A673 (cell line): ENCODE data around the gene TOX4. TPM values are rescaled to one million over a fixed set of nuclear protein-coding genes. Genes with fewer than 3 reads are reported as not detected.

Experiments used
- BruUV-seq: library from RNA; stranded (reverse); fragments of 400-500 nt; replicated peaks from 2 replicates; lab custom pipeline; 2021; lab: Mats Ljungman, UMichigan
- CTCF ChIA-PET: fragments of 300-600 bp; sonication (Branson Sonifier 250); formaldehyde crosslinking; loops from one replicate; lab custom pipeline; 2022; ENCODE audit warnings: antibody characterized with exemption; lab: Charles Lee
- POLR2A ChIA-PET: fragments of 300-600 bp; sonication (Branson Sonifier 250); formaldehyde crosslinking; loops from one replicate; lab custom pipeline; 2022; ENCODE audit warnings: antibody characterized with exemption; ENCODE audit not compliant: low non-redundant PET; lab: Charles Lee
- DNase-seq: peaks from one replicate; pipeline ENCODE4 v3.0.0-alpha.2; 2015; ENCODE audit warnings: low spot score
- H3K27ac ChIP-seq: fragments of 200-600 bp; sonication (generic); 2 replicates; pipeline ENCODE4 v1.5.1; 2016; ENCODE audit warnings: mixed run types, low read depth, mild to moderate bottlenecking, mixed read lengths, antibody characterized with exemption, low read length; ENCODE audit not compliant: poor library complexity, severe bottlenecking
- H3K27me3 ChIP-seq: fragments of 200-600 bp; sonication (generic); replicated peaks from 2 replicates; pipeline ENCODE4 v1.6.1; 2017; ENCODE audit warnings: mixed run types, low read depth, mild to moderate bottlenecking, mixed read lengths, antibody characterized with exemption, low read length; ENCODE audit not compliant: insufficient read depth, poor library complexity
- H3K36me3 ChIP-seq: fragments of 200-600 bp; sonication (generic); 2 replicates; pipeline ENCODE4 v1.6.1; 2016; ENCODE audit warnings: mixed run types, mild to moderate bottlenecking, mixed read lengths, antibody characterized with exemption, low read length; ENCODE audit not compliant: insufficient read depth, poor library complexity, severe bottlenecking
- H3K4me1 ChIP-seq: fragments of 200-600 bp; sonication (generic); 2 replicates; pipeline ENCODE4 v1.6.1; 2017; ENCODE audit warnings: mixed run types, mild to moderate bottlenecking, mixed read lengths, antibody characterized with exemption, low read length; ENCODE audit not compliant: insufficient read depth, poor library complexity, severe bottlenecking
- H3K4me3 ChIP-seq: fragments of 200-600 bp; sonication (generic); 2 replicates; pipeline ENCODE4 v1.5.1; 2016; ENCODE audit warnings: low read depth, mixed run types, mild to moderate bottlenecking, mixed read lengths, low read length; ENCODE audit not compliant: poor library complexity, severe bottlenecking
- H3K9me3 ChIP-seq: fragments of 200-600 bp; sonication (generic); 2 replicates; pipeline ENCODE4 v1.6.1; 2016; ENCODE audit warnings: mixed run types, low read depth, mild to moderate bottlenecking, mixed read lengths, antibody characterized with exemption, low read length; ENCODE audit not compliant: poor library complexity, severe bottlenecking
- EZH2 ChIP-seq: fragments of 200-600 bp; sonication (generic); IDR thresholded peaks from 2 replicates; pipeline ENCODE4 v1.6.1; 2017; ENCODE audit warnings: borderline replicate concordance, low read depth, mild to moderate bottlenecking, mixed read lengths, antibody characterized with exemption, low read length; ENCODE audit not compliant: poor library complexity, severe bottlenecking
- intact Hi-C: fragments of 100-400 bp; cut with micrococcal nuclease; formaldehyde crosslinking; loops from one replicate; pipeline ENCODE4 v1.10.0; 2022; ENCODE audit not compliant: unreplicated experiment
- total RNA-seq: library from RNA; stranded (reverse); gene quantifications from 2 replicates; pipeline ENCODE4 v1.2.3, GENCODE V29; 2021
- TF ChIP-seq, protein P1 (sequence below): fragments of 300-800, 200-600 bp; sonication (generic); conservative IDR thresholded peaks from 2 replicates; pipeline ENCODE4 v1.5.1; 2017; ENCODE audit warnings: low read depth, mild to moderate bottlenecking, antibody characterized with exemption, low read length, moderate library complexity, mixed read lengths

Gene TOX4
- total RNA-seq, 1 experiment from 2014 or later: 84.7 TPM

- CTCF ChIA-PET: no interaction called here
- TF ChIP-seq, protein P1, sequence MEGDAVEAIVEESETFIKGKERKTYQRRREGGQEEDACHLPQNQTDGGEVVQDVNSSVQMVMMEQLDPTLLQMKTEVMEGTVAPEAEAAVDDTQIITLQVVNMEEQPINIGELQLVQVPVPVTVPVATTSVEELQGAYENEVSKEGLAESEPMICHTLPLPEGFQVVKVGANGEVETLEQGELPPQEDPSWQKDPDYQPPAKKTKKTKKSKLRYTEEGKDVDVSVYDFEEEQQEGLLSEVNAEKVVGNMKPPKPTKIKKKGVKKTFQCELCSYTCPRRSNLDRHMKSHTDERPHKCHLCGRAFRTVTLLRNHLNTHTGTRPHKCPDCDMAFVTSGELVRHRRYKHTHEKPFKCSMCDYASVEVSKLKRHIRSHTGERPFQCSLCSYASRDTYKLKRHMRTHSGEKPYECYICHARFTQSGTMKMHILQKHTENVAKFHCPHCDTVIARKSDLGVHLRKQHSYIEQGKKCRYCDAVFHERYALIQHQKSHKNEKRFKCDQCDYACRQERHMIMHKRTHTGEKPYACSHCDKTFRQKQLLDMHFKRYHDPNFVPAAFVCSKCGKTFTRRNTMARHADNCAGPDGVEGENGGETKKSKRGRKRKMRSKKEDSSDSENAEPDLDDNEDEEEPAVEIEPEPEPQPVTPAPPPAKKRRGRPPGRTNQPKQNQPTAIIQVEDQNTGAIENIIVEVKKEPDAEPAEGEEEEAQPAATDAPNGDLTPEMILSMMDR: no peak
- no peak for TF ChIP-seq EZH2
- intact Hi-C loops: no loop called here
Measured at GRCh38 chr14:21509432-21510143, 32.6 kb downstream of the TOX4 start.

GRCh38 chr14:21510735-21511657 is 34.0 kb downstream of the TOX4 start, which contains the start of gene METTL3:
METTL3 (minus strand) TSS chr14:21511340; CDS start chr14:21511223, 117 bp downstream.
- no peaks in the 10 kb centered on the region for H3K9me3 ChIP-seq
- TF ChIP-seq EZH2: no peak
- TF ChIP-seq, protein P1: no peak
- BruUV-seq: TSS peak; percentile 60
- DNase-seq: peak; percentile 99
- no peaks in the 10 kb centered on the region for H3K27me3 ChIP-seq
- H3K4me3 ChIP-seq: peak within 1 kb of the TSS; percentile 88
- peaks cover 4% of the 10 kb centered on the region for H3K4me1 ChIP-seq
- H3K27ac ChIP-seq: peak within 1 kb of the TSS; percentile 85
- ChIA-PET POLR2A (interaction anchor here (0.5 to 0.7 kb wide), 3 partner anchors 9 to 44 kb away, joined by 9 to 22 read pairs (median 10); no protein-coding TSS in a partner anchor), CTCF (interaction anchor here (1.0 kb wide), 1 partner anchor 12 kb away, joined by 4 read pairs; no protein-coding TSS in a partner anchor)
- intact Hi-C loops: no loop called here
- H3K36me3 ChIP-seq: peaks cover 22% of the 10 kb centered on the region

More at GRCh38 chr14:21509432-21510143, 32.6 kb downstream of the TOX4 start:
- Histone ChIP-seq H3K9me3 (no peaks in the 10 kb centered on the region), H3K36me3 (peaks cover 22% of the 10 kb centered on the region), H3K27ac (peak overlapping the region; percentile 85), H3K4me1 (peaks cover 4% of the 10 kb centered on the region), H3K27me3 (no peaks in the 10 kb centered on the region), H3K4me3 (peak overlapping the region; percentile 88)
- no TSS peak for BruUV-seq
- DNase-seq: no peak
- POLR2A ChIA-PET: interaction anchor here (1.1 kb wide), 1 partner anchor 16 kb away, joined by 5 read pairs; the partner anchor contains the start of gene SALL2

DNA sequence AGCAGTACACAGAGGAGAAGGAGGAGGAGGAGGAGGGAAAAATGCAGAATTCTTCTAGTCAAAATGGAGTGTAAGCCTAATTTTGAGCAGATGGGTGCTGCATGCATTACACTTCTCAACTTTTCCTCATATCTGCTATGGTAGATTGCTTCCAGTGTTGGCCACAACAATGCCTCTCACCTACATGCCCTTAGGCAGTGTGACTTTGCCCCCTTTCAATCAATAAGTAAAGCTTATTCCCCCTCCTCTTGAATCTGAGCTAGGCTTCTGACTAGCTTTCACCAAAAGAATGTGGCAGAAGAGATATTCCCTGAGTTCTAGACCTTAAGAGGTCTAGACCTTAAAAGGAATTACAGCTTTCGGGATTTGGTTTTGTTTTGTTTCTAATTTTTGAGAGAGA is 37.3 kb downstream of the TOX4 start:
- Histone ChIP-seq H3K9me3 (no peaks in the 10 kb centered on the region), H3K27me3 (no peaks in the 10 kb centered on the region), H3K36me3 (peaks cover 2% of the 10 kb centered on the region), H3K27ac (no peak overlapping the region), H3K4me3 (no peak overlapping the region), H3K4me1 (peaks cover 4% of the 10 kb centered on the region)
- no TSS peak for BruUV-seq
- ChIA-PET POLR2A (no interaction called here), CTCF (no interaction called here)
- intact Hi-C loops: no loop called here
- TF ChIP-seq, protein P1: no peak
- TF ChIP-seq EZH2: no peak
- DNase-seq: no peak
